CD14-positive monocyte (primary cell): Measurements from ENCODE around the gene SERPINA5. TPM values are rescaled to one million over a fixed set of nuclear protein-coding genes. Genes with fewer than 3 reads are reported as not detected.

Experiments used
- DNase-seq, 3 donors: peaks; one replicate each; pipeline ENCODE4 v3.0.0-alpha.2; 2011 to 2022
- H2AFZ ChIP-seq: 2 replicates; pipeline ENCODE4 v1.6.0; 2012; ENCODE audit warnings: mild to moderate bottlenecking, low read depth, low read length, inconsistent platforms; ENCODE audit not compliant: insufficient read depth, poor library complexity, severe bottlenecking
- H3K27ac ChIP-seq, 2 donors: 1 replicate in 1 of 2; 2 replicates in 1 of 2; pipeline ENCODE4 v1.5.1; 2012 to 2013; ENCODE audit warnings: low read length in 2 of 2, control low read depth in 1 of 2, inconsistent platforms in 1 of 2, low read depth in 1 of 2, mild to moderate bottlenecking in 1 of 2
- H3K27me3 ChIP-seq, 2 donors: one replicate each; pipeline versions ENCODE4 v1.6.0 to v1.6.1; 2011 to 2013; ENCODE audit warnings: low read length in 2 of 2; ENCODE audit not compliant: control insufficient read depth in 2 of 2, insufficient read depth in 2 of 2
- H3K36me3 ChIP-seq, 2 donors: replicated peaks in 1 of 2; 1 replicate in 1 of 2; 2 replicates in 1 of 2; pipeline versions ENCODE4 v1.5.1 to v1.6.1; 2012 to 2013; ENCODE audit warnings: low read length in 2 of 2, control low read depth in 1 of 2, inconsistent platforms in 1 of 2, mild to moderate bottlenecking in 1 of 2; ENCODE audit not compliant: insufficient read depth in 2 of 2, control insufficient read depth in 1 of 2
- H3K4me1 ChIP-seq, 2 donors: 1 replicate in 1 of 2; 2 replicates in 1 of 2; pipeline versions ENCODE4 v1.5.1 to v1.6.1; 2012 to 2013; ENCODE audit warnings: low read length in 2 of 2, control low read depth in 1 of 2, inconsistent platforms in 1 of 2, mild to moderate bottlenecking in 1 of 2, moderate library complexity in 1 of 2; ENCODE audit not compliant: insufficient read depth in 2 of 2, control insufficient read depth in 1 of 2
- H3K4me2 ChIP-seq: replicated peaks from 2 replicates; pipeline ENCODE3; 2012; ENCODE audit warnings: low read length, moderate library complexity, mild to moderate bottlenecking; ENCODE audit not compliant: poor library complexity, severe bottlenecking; ENCODE audit errors: extremely low read depth
- H3K4me3 ChIP-seq, 3 experiments: fragments of 200-600 bp in 1 of 3; sonication (generic) in 1 of 3; replicated peaks in 1 of 3; 1 replicate in 2 of 3; 2 replicates in 1 of 3; pipeline ENCODE4 v1.5.1; 2011 to 2013; ENCODE audit warnings: low read length in 3 of 3, mild to moderate bottlenecking in 3 of 3, control low read depth in 2 of 3, low read depth in 2 of 3, inconsistent platforms in 1 of 3, moderate library complexity in 1 of 3
- H3K79me2 ChIP-seq: 2 replicates; pipeline ENCODE4 v1.6.0; 2012; ENCODE audit warnings: mild to moderate bottlenecking, control low read depth, inconsistent platforms, low read length, moderate library complexity; ENCODE audit not compliant: insufficient read depth
- H3K9ac ChIP-seq: 2 replicates; pipeline ENCODE4 v1.6.0; 2017; ENCODE audit warnings: low read length, mild to moderate bottlenecking; ENCODE audit not compliant: insufficient read depth, poor library complexity, severe bottlenecking
- H3K9me3 ChIP-seq, 2 donors: replicated peaks in 1 of 2; 1 replicate in 1 of 2; 2 replicates in 1 of 2; pipeline versions ENCODE4 v1.5.1 to v1.6.1; 2012 to 2013; ENCODE audit warnings: low read length in 2 of 2, control low read depth in 1 of 2; ENCODE audit not compliant: control insufficient read depth in 1 of 2, insufficient read depth in 1 of 2
- H4K20me1 ChIP-seq: 2 replicates; pipeline ENCODE4 v1.6.0; 2012; ENCODE audit warnings: mild to moderate bottlenecking, low read length, control low read depth, moderate library complexity; ENCODE audit not compliant: insufficient read depth
- H3K27ac Mint-ChIP-seq, 7 donors: one replicate each; pipeline ENCODE4 v1.8.0; 2020; ENCODE audit warnings: mild to moderate bottlenecking in 7 of 7, mixed read lengths in 7 of 7, moderate library complexity in 6 of 7, inconsistent platforms in 2 of 7
- H3K27me3 Mint-ChIP-seq, 3 donors: one replicate each; pipeline ENCODE4 v1.8.0; 2021 to 2022; ENCODE audit warnings: low read depth in 3 of 3, mild to moderate bottlenecking in 3 of 3, mixed read lengths in 3 of 3, moderate library complexity in 3 of 3, inconsistent platforms in 1 of 3
- H3K36me3 Mint-ChIP-seq, 2 donors: one replicate each; pipeline ENCODE4 v1.8.0; 2020; ENCODE audit warnings: mixed read lengths in 2 of 2, inconsistent platforms in 1 of 2, mild to moderate bottlenecking in 1 of 2
- H3K4me1 Mint-ChIP-seq: one replicate; pipeline ENCODE4 v1.8.0; 2020; ENCODE audit warnings: mild to moderate bottlenecking, mixed read lengths
- H3K4me3 Mint-ChIP-seq, 2 donors: one replicate each; pipeline ENCODE4 v1.8.0; 2020; ENCODE audit warnings: mild to moderate bottlenecking in 2 of 2, mixed read lengths in 2 of 2, moderate library complexity in 1 of 2
- H3K9me3 Mint-ChIP-seq, 7 donors: one replicate each; pipeline ENCODE4 v1.8.0; 2020 to 2022; ENCODE audit warnings: mixed read lengths in 7 of 7, mild to moderate bottlenecking in 6 of 7, moderate library complexity in 6 of 7, inconsistent platforms in 2 of 7
- CTCF ChIP-seq: fragments of 200-600 bp; IDR thresholded peaks from one replicate; pipeline ENCODE4 v1.8.0; 2022; ENCODE audit warnings: antibody characterized with exemption, mild to moderate bottlenecking
- WGBS: methylation state at CpG from one replicate; pipeline ENCODE4 v1.1.5; 2013; ENCODE audit warnings: missing lambda C conversion rate; ENCODE audit not compliant: insufficient coverage; 5-methylcytosine and 5-hydroxymethylcytosine counted together
- intact Hi-C, 2 donors: fragments of 100-400 bp; cut with micrococcal nuclease; formaldehyde crosslinking; loops; one replicate each; pipeline versions ENCODE4 v1.15.0 to v1.15.1; 2023
- polyA plus RNA-seq, 3 donors: library from polyadenylated mRNA; depleted of rRNA in 1 of 3; unstranded in 2 of 3; stranded (reverse) in 1 of 3; fragments of 300-500 nt in 2 of 3; fragments of >200 nt in 1 of 3; fragmentation: Illumina TruSeq in 2 of 3; gene quantifications; 1 replicate in 2 of 3; 2 replicates in 1 of 3; pipeline ENCODE4 v1.2.3, GENCODE V29; 2012 to 2021

The SERPINA5 gene
- polyA plus RNA-seq, 3 donors, result not detected

- H3K36me3 Mint-ChIP-seq, result no peaks in the 10 kb centered on the region
- intact Hi-C loops, result no loop called here
- Histone ChIP-seq H4K20me1 (no peaks in the 10 kb centered on the region), H3K9ac (no peak overlapping the region), H3K27me3 (no peaks in the 10 kb centered on the region), H2AFZ (no peak overlapping the region), H3K9me3 (peaks cover 0 to 11% of the 10 kb centered on the region in 2 donors), H3K4me1 (no peaks in the 10 kb centered on the region), H3K36me3 (no peaks in the 10 kb centered on the region), H3K4me2 (no peak overlapping the region), H3K79me2 (no peaks in the 10 kb centered on the region), H3K4me3 (no peak overlapping the region), H3K27ac (no peak overlapping the region)
- H3K27ac Mint-ChIP-seq, result no peak overlapping the region
- 91% methylated on average over 8 of the region's 9 CpGs for WGBS
- peaks cover 6 to 23% (median 17%) of the 10 kb centered on the region in 7 donors for H3K9me3 Mint-ChIP-seq
- no peak overlapping the region for H3K4me3 Mint-ChIP-seq
- H3K4me1 Mint-ChIP-seq, result no peaks in the 10 kb centered on the region
- TF ChIP-seq CTCF, result no peak
- no peak for DNase-seq
- peaks cover 3 to 11% (median 5%) of the 10 kb centered on the region in 3 donors for H3K27me3 Mint-ChIP-seq
These were observed 25.2 kb upstream of the SERPINA5 start for GRCh38 chr14:94555991-94556390.

DNA sequence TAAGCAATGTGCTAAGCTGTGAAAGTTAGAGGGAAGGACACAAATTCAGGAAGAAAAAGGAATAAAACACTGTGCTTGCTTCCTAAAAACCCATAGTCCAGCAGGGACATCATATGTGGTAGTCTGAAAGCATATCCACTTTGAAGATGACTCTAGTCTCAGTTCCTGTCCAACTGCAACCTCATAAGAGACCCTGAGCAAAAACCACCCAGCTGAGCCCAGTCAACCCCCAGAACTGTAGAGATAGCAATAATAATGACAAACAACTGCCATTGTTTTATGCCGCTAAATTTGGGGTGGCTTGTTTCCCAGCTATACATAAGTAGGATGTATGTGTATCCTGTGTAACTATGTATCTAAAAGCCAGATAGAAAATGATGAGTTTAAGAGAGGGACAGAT is 23.9 kb upstream of the SERPINA5 start:
- no peak for TF ChIP-seq CTCF
- WGBS, result no CpG with 5 or more reads among the region's 1 CpG

More for the DNA sequence above, 23.9 kb upstream of the SERPINA5 start:
- Histone ChIP-seq H3K4me2 (no peak overlapping the region), H3K9ac (no peak overlapping the region), H3K36me3 (no peaks in the 10 kb centered on the region), H3K4me3 (no peak overlapping the region), H3K9me3 (peaks cover 0 to 11% of the 10 kb centered on the region in 2 donors), H4K20me1 (no peaks in the 10 kb centered on the region), H3K27ac (no peak overlapping the region), H3K79me2 (no peaks in the 10 kb centered on the region), H3K4me1 (no peaks in the 10 kb centered on the region), H3K27me3 (no peaks in the 10 kb centered on the region), H2AFZ (no peak overlapping the region)
- peaks cover 6 to 23% (median 19%) of the 10 kb centered on the region in 7 donors for H3K9me3 Mint-ChIP-seq
- DNase-seq, result no peak
- H3K27ac Mint-ChIP-seq, result no peak overlapping the region
- intact Hi-C loops, result no loop called here
- H3K4me3 Mint-ChIP-seq, result no peak overlapping the region
- H3K27me3 Mint-ChIP-seq, result peaks cover 2 to 11% (median 3%) of the 10 kb centered on the region in 3 donors
- no peaks in the 10 kb centered on the region for H3K36me3 Mint-ChIP-seq
- no peaks in the 10 kb centered on the region for H3K4me1 Mint-ChIP-seq
